Measurements from ENCODE around the gene TXLNB.

The TXLNB gene

GRCh38 chr6:139277161-139277560 lies 14.6 kb downstream of the TXLNB start:
- H3K4me3 ChIP-seq, result no peak overlapping the region
- DNase-seq (ENCODE audit: low spot score), result no peak
- peak overlapping the region in 1 of 2 donors; percentile 41 for H3K27ac ChIP-seq
- TF ChIP-seq CTCF (IDR thresholded peaks at IDR 0.05), result no peak

GRCh38 chr6:139275279-139276055 lies 16.3 kb downstream of the TXLNB start:
- no peak overlapping the region for H3K4me3 ChIP-seq
- no peak overlapping the region for H3K27ac ChIP-seq
- TF ChIP-seq CTCF (IDR thresholded peaks at IDR 0.05), result no peak
- no peak for DNase-seq (ENCODE audit: low spot score)

GRCh38 chr6:139271056-139271455 lies 20.7 kb downstream of the TXLNB start:
- H3K27ac ChIP-seq, result no peak overlapping the region
- DNase-seq (ENCODE audit: low spot score), result no peak
- no peak for TF ChIP-seq CTCF (IDR thresholded peaks at IDR 0.05)
- no peak overlapping the region for H3K4me3 ChIP-seq

- no peak for DNase-seq (ENCODE audit: low spot score)
- no peak for TF ChIP-seq CTCF (IDR thresholded peaks at IDR 0.05)
- Histone ChIP-seq H3K4me3 (no peak overlapping the region), H3K27ac (no peak overlapping the region)
These were observed 21.5 kb downstream of the TXLNB start for GRCh38 chr6:139270249-139270648.

GRCh38 chr6:139265512-139266190 lies 26.1 kb downstream of the TXLNB start:
- no peak for TF ChIP-seq CTCF (IDR thresholded peaks at IDR 0.05)
- H3K27ac ChIP-seq, result no peak overlapping the region
- H3K4me3 ChIP-seq, result no peak overlapping the region
- DNase-seq (ENCODE audit: low spot score), result no peak

- no peak for DNase-seq (ENCODE audit: low spot score)
- Histone ChIP-seq H3K27ac (no peak overlapping the region), H3K4me3 (no peak overlapping the region)
- TF ChIP-seq CTCF (IDR thresholded peaks at IDR 0.05), result no peak
These were observed 29.1 kb downstream of the TXLNB start for GRCh38 chr6:139262519-139263300.
